Measurements from ENCODE around the gene TCF7L1. TPM values are rescaled to one million over a fixed set of nuclear protein-coding genes. Genes with fewer than 3 reads are reported as not detected.
A peak's percentile ranks its signal among the peaks of the same experiment; 100 is the strongest.

TCF7L1 gene
- total RNA-seq, 1 donor from 2014 or later = 83.8 TPM

GRCh38 chr2:85162746-85163301 is 29.6 kb downstream of the TCF7L1 start:
- H3K27ac Mint-ChIP-seq (ENCODE audit: unreplicated experiment) = peak overlapping the region; percentile 54
- no peak overlapping the region for H3K4me3 Mint-ChIP-seq (ENCODE audit: unreplicated experiment)
- peaks cover 73% of the 10 kb centered on the region for H3K4me1 Mint-ChIP-seq (ENCODE audit: unreplicated experiment)
- TF ChIP-seq, protein P1, sequence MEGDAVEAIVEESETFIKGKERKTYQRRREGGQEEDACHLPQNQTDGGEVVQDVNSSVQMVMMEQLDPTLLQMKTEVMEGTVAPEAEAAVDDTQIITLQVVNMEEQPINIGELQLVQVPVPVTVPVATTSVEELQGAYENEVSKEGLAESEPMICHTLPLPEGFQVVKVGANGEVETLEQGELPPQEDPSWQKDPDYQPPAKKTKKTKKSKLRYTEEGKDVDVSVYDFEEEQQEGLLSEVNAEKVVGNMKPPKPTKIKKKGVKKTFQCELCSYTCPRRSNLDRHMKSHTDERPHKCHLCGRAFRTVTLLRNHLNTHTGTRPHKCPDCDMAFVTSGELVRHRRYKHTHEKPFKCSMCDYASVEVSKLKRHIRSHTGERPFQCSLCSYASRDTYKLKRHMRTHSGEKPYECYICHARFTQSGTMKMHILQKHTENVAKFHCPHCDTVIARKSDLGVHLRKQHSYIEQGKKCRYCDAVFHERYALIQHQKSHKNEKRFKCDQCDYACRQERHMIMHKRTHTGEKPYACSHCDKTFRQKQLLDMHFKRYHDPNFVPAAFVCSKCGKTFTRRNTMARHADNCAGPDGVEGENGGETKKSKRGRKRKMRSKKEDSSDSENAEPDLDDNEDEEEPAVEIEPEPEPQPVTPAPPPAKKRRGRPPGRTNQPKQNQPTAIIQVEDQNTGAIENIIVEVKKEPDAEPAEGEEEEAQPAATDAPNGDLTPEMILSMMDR (IDR thresholded peaks at IDR 0.05; ENCODE audit: unreplicated experiment) = no peak
- peaks cover 14% of the 10 kb centered on the region for H3K27me3 Mint-ChIP-seq (ENCODE audit: unreplicated experiment)
- H3K9me3 Mint-ChIP-seq (ENCODE audit: unreplicated experiment) = peaks cover 3% of the 10 kb centered on the region
- peaks cover 25% of the 10 kb centered on the region for H3K36me3 Mint-ChIP-seq (ENCODE audit: low read depth, unreplicated experiment)
- DNase-seq (ENCODE audit: low spot score) = no peak

DNA sequence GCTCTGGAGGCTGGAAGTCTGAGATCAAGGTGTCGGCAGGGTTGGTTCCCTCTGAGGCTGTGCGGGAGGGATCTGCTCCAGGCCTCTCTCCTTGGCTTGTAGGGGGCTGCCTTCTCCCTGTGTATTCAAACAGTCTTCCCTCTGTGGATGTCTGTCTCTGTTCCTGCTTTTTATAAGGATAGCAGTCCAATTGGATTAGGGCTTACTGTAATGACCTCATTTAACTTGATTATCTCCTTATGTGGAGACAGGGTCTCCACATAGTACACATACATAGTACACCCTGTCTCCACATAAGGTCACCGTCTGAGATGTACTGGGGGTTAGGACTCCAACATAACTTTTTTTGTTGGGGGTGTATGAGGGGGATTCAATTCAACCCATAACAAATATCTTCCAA is 30.5 kb downstream of the TCF7L1 start:
- H3K27me3 Mint-ChIP-seq (ENCODE audit: unreplicated experiment) = peaks cover 16% of the 10 kb centered on the region
- peak overlapping the region; percentile 54 for H3K27ac Mint-ChIP-seq (ENCODE audit: unreplicated experiment)
- H3K9me3 Mint-ChIP-seq (ENCODE audit: unreplicated experiment) = peaks cover 5% of the 10 kb centered on the region
- peaks cover 71% of the 10 kb centered on the region for H3K4me1 Mint-ChIP-seq (ENCODE audit: unreplicated experiment)
- TF ChIP-seq, protein P1 (IDR thresholded peaks at IDR 0.05; ENCODE audit: unreplicated experiment) = no peak
- peak overlapping the region; percentile 15 for H3K4me3 Mint-ChIP-seq (ENCODE audit: unreplicated experiment)
- peaks cover 26% of the 10 kb centered on the region for H3K36me3 Mint-ChIP-seq (ENCODE audit: low read depth, unreplicated experiment)
- no peak for DNase-seq (ENCODE audit: low spot score)

DNA sequence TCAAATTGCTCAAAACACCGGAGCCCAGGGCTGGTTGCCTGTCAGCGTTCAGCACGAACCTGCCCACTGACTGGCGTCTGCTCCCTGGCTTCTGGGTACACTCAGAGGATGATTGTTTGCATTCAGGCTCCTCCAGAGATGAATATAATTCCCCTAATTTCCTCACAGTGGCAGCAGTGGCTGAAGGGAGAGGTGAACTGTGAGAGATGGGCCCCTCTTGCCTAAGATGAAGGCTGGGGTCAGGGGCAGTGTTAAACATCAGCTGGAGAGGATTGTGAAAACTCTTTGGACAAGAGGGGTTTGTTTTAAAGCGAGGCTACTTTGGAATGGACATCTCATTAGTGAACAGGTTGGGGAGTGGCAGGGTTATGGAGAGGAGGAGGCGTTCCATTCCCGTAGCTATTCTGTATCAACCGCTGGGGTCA is 31.0 kb downstream of the TCF7L1 start:
- Mint-ChIP-seq H3K27ac (ENCODE audit: unreplicated experiment) (peak overlapping the region; percentile 54), H3K4me1 (ENCODE audit: unreplicated experiment) (peaks cover 69% of the 10 kb centered on the region), H3K36me3 (ENCODE audit: low read depth, unreplicated experiment) (peaks cover 28% of the 10 kb centered on the region), H3K9me3 (ENCODE audit: unreplicated experiment) (peaks cover 5% of the 10 kb centered on the region), H3K4me3 (ENCODE audit: unreplicated experiment) (no peak overlapping the region), H3K27me3 (ENCODE audit: unreplicated experiment) (peaks cover 16% of the 10 kb centered on the region)
- TF ChIP-seq, protein P1 (IDR thresholded peaks at IDR 0.05; ENCODE audit: unreplicated experiment) = no peak
- DNase-seq (ENCODE audit: low spot score) = no peak

GRCh38 chr2:85165088-85165690 is 32.0 kb downstream of the TCF7L1 start:
- Mint-ChIP-seq H3K27ac (ENCODE audit: unreplicated experiment) (no peak overlapping the region), H3K4me1 (ENCODE audit: unreplicated experiment) (peaks cover 68% of the 10 kb centered on the region), H3K9me3 (ENCODE audit: unreplicated experiment) (peaks cover 5% of the 10 kb centered on the region), H3K4me3 (ENCODE audit: unreplicated experiment) (no peak overlapping the region), H3K27me3 (ENCODE audit: unreplicated experiment) (peaks cover 11% of the 10 kb centered on the region), H3K36me3 (ENCODE audit: low read depth, unreplicated experiment) (peaks cover 29% of the 10 kb centered on the region)
- TF ChIP-seq, protein P1 (IDR thresholded peaks at IDR 0.05; ENCODE audit: unreplicated experiment) = no peak
- no peak for DNase-seq (ENCODE audit: low spot score)

GRCh38 chr2:85166021-85166420 is 32.8 kb downstream of the TCF7L1 start:
- H3K9me3 Mint-ChIP-seq (ENCODE audit: unreplicated experiment) = peaks cover 5% of the 10 kb centered on the region
- H3K36me3 Mint-ChIP-seq (ENCODE audit: low read depth, unreplicated experiment) = peaks cover 29% of the 10 kb centered on the region
- peaks cover 71% of the 10 kb centered on the region for H3K4me1 Mint-ChIP-seq (ENCODE audit: unreplicated experiment)
- peaks cover 11% of the 10 kb centered on the region for H3K27me3 Mint-ChIP-seq (ENCODE audit: unreplicated experiment)
- DNase-seq (ENCODE audit: low spot score) = no peak
- TF ChIP-seq, protein P1 (IDR thresholded peaks at IDR 0.05; ENCODE audit: unreplicated experiment) = no peak
- H3K4me3 Mint-ChIP-seq (ENCODE audit: unreplicated experiment) = no peak overlapping the region
- H3K27ac Mint-ChIP-seq (ENCODE audit: unreplicated experiment) = no peak overlapping the region

Measured in endothelial cell (in vitro differentiated cells).